SH-SY5Y (cell line): ENCODE data around the gene ZRSR2.

Experiments
- GATA2 ChIP-seq: IDR thresholded peaks from 2 replicates; pipeline ENCODE4 v1.6.1; 2011; ENCODE audit warnings: mild to moderate bottlenecking, low read depth, low read length
- GATA3 ChIP-seq: IDR thresholded peaks from 2 replicates; pipeline ENCODE4 v1.6.1; 2011; ENCODE audit warnings: low read depth, mild to moderate bottlenecking, low read length, moderate library complexity

GRCh38 chrX:15838017-15838416 lies 47.7 kb downstream of the ZRSR2 start:
- no peak for TF ChIP-seq GATA3
- no peak for TF ChIP-seq GATA2
